K562 (cell line): Measurements from ENCODE around the gene TOP3A. TPM values are rescaled to one million over a fixed set of nuclear protein-coding genes. Genes with fewer than 3 reads are reported as not detected.

Experiments
- ATAC-seq: fragments of 200-7000 bp; cut with Tn5 transposase; 3 replicates; pipeline ENCODE4 v1.9.1; 2020; ENCODE audit warnings: moderate library complexity
- BruUV-seq: library from RNA; stranded (reverse); fragments of 400-500 nt; replicated peaks from 2 replicates; lab custom pipeline; 2021; lab: Mats Ljungman, UMichigan
- CTCF ChIA-PET: fragments of 300-600 bp; formaldehyde crosslinking; extraction: SDS; loops from one replicate; lab custom pipeline; 2021; ENCODE audit warnings: low intra/inter-chr PET ratio; lab: Yijun Ruan, JAX
- POLR2A ChIA-PET: fragments of 300-600, 350-650 bp; sonication (Branson Sonifier 250); formaldehyde crosslinking; extraction: SDS; loops from one replicate; lab custom pipeline; 2021; ENCODE audit warnings: antibody characterized with exemption, inconsistent platforms; lab: Yijun Ruan, JAX
- DNase-seq, 4 experiments: peaks; one replicate each; pipeline versions ENCODE4 v3.0.0 to v3.0.0-alpha.2; 2011 to 2018; ENCODE audit warnings: low spot score in 3 of 4, mixed read lengths in 3 of 4; ENCODE audit errors: extremely low read depth in 1 of 4
- FAIRE-seq: peaks from 2 replicates; lab custom pipeline; 2011; peaks lifted over from hg19 to GRCh38; lab: Jason Lieb, UNC
- H2AFZ ChIP-seq: 2 replicates; pipeline ENCODE4 v1.6.0; 2011; ENCODE audit warnings: low read depth, low read length, control low read depth, inconsistent platforms
- H3K27ac ChIP-seq: fragments of 200-600 bp; 3 replicates; pipeline ENCODE4 v1.8.0; 2011; ENCODE audit warnings: low read depth, mild to moderate bottlenecking, control low read depth, inconsistent platforms, low read length, moderate library complexity, mixed read lengths; ENCODE audit errors: extremely low read depth
- H3K27me3 ChIP-seq, 2 experiments: fragments of 300-600 bp in 1 of 2; 2 replicates in 1 of 2; 3 replicates in 1 of 2; pipeline versions ENCODE4 v1.6.0 to v1.8.0; 2011; ENCODE audit warnings: inconsistent platforms in 2 of 2, low read length in 2 of 2, mild to moderate bottlenecking in 1 of 2, mixed read lengths in 1 of 2, moderate library complexity in 1 of 2; ENCODE audit not compliant: control insufficient read depth in 2 of 2, insufficient read depth in 2 of 2
- H3K36me3 ChIP-seq: fragments of 300-600 bp; 3 replicates; pipeline ENCODE4 v1.8.0; 2011; ENCODE audit warnings: mild to moderate bottlenecking, low read length, inconsistent platforms; ENCODE audit not compliant: control insufficient read depth, insufficient read depth
- H3K4me1 ChIP-seq, 2 experiments: fragments of 200-600 bp in 1 of 2; replicated peaks in 1 of 2; 2 replicates in 1 of 2; 3 replicates in 1 of 2; pipeline versions ENCODE4 v1.5.1 to v1.8.0; 2011; ENCODE audit warnings: inconsistent platforms in 2 of 2, low read length in 2 of 2, mild to moderate bottlenecking in 1 of 2, mixed read lengths in 1 of 2, moderate library complexity in 1 of 2; ENCODE audit not compliant: control insufficient read depth in 2 of 2, insufficient read depth in 2 of 2
- H3K4me2 ChIP-seq: 2 replicates; pipeline ENCODE4 v1.6.1; 2011; ENCODE audit warnings: low read length, control low read depth, inconsistent platforms, mixed read lengths; ENCODE audit not compliant: insufficient read depth
- H3K4me3 ChIP-seq: fragments of 200-600 bp; sonication (generic), shearing (Covaris generic); 2 replicates; pipeline ENCODE4 v1.5.1; 2016; ENCODE audit warnings: control low read depth, inconsistent platforms
- H3K79me2 ChIP-seq: fragments of 200-600 bp; 3 replicates; pipeline ENCODE4 v1.8.0; 2011; ENCODE audit warnings: low read length, inconsistent platforms; ENCODE audit not compliant: control insufficient read depth, insufficient read depth
- H3K9ac ChIP-seq, 2 experiments: 2 replicates each; pipeline versions ENCODE4 v1.6.0 to v1.6.1; 2011; ENCODE audit warnings: low read depth in 2 of 2, low read length in 2 of 2, control low read depth in 1 of 2, inconsistent platforms in 1 of 2, mild to moderate bottlenecking in 1 of 2, mixed read lengths in 1 of 2; ENCODE audit not compliant: insufficient read depth in 1 of 2
- H3K9me1 ChIP-seq: one replicate; pipeline ENCODE4 v1.6.0; 2011; ENCODE audit warnings: inconsistent platforms, mild to moderate bottlenecking, low read length, moderate library complexity; ENCODE audit not compliant: control insufficient read depth, insufficient read depth
- H3K9me3 ChIP-seq: replicated peaks from 2 replicates; pipeline ENCODE4 v1.5.1; 2011; ENCODE audit warnings: low read depth, low read length, inconsistent platforms; ENCODE audit not compliant: control insufficient read depth, insufficient read depth
- H4K20me1 ChIP-seq: replicated peaks from 2 replicates; pipeline ENCODE4 v1.6.1; 2011; ENCODE audit warnings: low read length, inconsistent platforms, mixed read lengths; ENCODE audit not compliant: control insufficient read depth, insufficient read depth
- BRCA1 ChIP-seq, 2 experiments: fragments of 450-650 bp in 1 of 2; sonication (generic) in 1 of 2; formaldehyde crosslinking in 1 of 2; IDR thresholded peaks; 2 replicates each; pipeline versions ENCODE4 v1.5.0 to v1.6.1; 2017 to 2020; ENCODE audit warnings: mild to moderate bottlenecking in 1 of 2, missing genetic modification reagents in 1 of 2
- MBD1 ChIP-seq: fragments of 250-450 bp; sonication (Bioruptor Pico); IDR thresholded peaks from 2 replicates; pipeline ENCODE4 v1.8.0; 2022; ENCODE audit warnings: inconsistent platforms
- NUFIP1 ChIP-seq: fragments of 450-650 bp; IDR thresholded peaks from 2 replicates; pipeline ENCODE4 v1.6.1; 2018; ENCODE audit not compliant: partially characterized antibody
- RFX1 ChIP-seq: fragments of 450-650 bp; IDR thresholded peaks from 2 replicates; pipeline ENCODE4 v1.6.1; 2016; ENCODE audit warnings: mild to moderate bottlenecking, moderate library complexity
- ZNF384 ChIP-seq: IDR thresholded peaks from 2 replicates; pipeline ENCODE4 v1.6.1; 2012; ENCODE audit warnings: low read depth, low read length, improper control_type of control experiment
- WGBS: fragments of 100-300 bp; shearing (Covaris generic); methylation state at CpG from one replicate; pipeline ENCODE4 v1.1.6; 2016; ENCODE audit warnings: low coverage, mixed read lengths; ENCODE audit not compliant: insufficient coverage; ENCODE audit errors: missing lambda C conversion rate; 5-methylcytosine and 5-hydroxymethylcytosine counted together
- in situ Hi-C: fragments of 300-500 bp; cut with MboI; formaldehyde crosslinking; loops from 4 replicates; pipeline ENCODE4 v1.15.0; 2018; ENCODE audit warnings: inconsistent platforms, mixed read lengths
- intact Hi-C: fragments of 100-400 bp; cut with micrococcal nuclease; formaldehyde crosslinking; loops from 2 replicates; pipeline ENCODE4 v1.14.2; 2022
- polyA plus RNA-seq, 8 experiments: library from polyadenylated mRNA; depleted of rRNA in 4 of 8; stranded (reverse) in 5 of 8; unstranded in 3 of 8; fragments of >200 nt; fragmentation: Nextera tagmentation in 2 of 8; fragmentation: Illumina TruSeq in 1 of 8; extraction: Ambion mirVana in 2 of 8; extraction: Trizol in 1 of 8; gene quantifications; 2 replicates each; pipeline versions ENCODE4 v1.2.1 to v1.2.3, GENCODE V29; 2011 to 2014; ENCODE audit warnings: inconsistent platforms in 1 of 8, missing spikeins in 1 of 8
- total RNA-seq, 7 experiments: library from RNA; depleted of rRNA in 6 of 7; stranded (reverse); fragments of >200 nt in 6 of 7; fragmentation: Illumina TruSeq in 2 of 7; extraction: Trizol in 2 of 7; gene quantifications; 2 replicates each; pipeline versions ENCODE4 v1.2.1 to v1.2.3, GENCODE V29; 2011 to 2021; ENCODE audit warnings: low replicate concordance in 1 of 7

The TOP3A gene
- total and polyA plus RNA-seq, 9 of the 15 experiments (the other 6 are each of a cell fraction or from before 2014, with no cell fraction given) = 5.2 to 49.7 (median 24.7) TPM

- Histone ChIP-seq H3K79me2 (peaks cover 4% of the 10 kb centered on the region; the same call in 2 of the 3 replicates), H3K9ac (peak overlapping the region in 1 of 2 experiments; percentile 17; a peak in 1 of 4 replicates), H3K9me3 (no peaks in the 10 kb centered on the region), H3K27me3 (no peaks in the 10 kb centered on the region), H2AFZ (no peak overlapping the region), H3K4me3 (no peak overlapping the region), H4K20me1 (no peaks in the 10 kb centered on the region), H3K4me2 (no peak overlapping the region), H3K9me1 (no peaks in the 10 kb centered on the region), H3K36me3 (no peaks in the 10 kb centered on the region), H3K27ac (no peak overlapping the region), H3K4me1 (peaks cover 0 to 35% of the 10 kb centered on the region in 2 experiments; a peak in 3 of 5 replicates)
- POLR2A ChIA-PET = interaction anchor here (0.8 to 1.1 kb wide), 2 partner anchors 15 to 28 kb away, joined by 3 to 4 read pairs; partner anchors contain the start of gene FLII
- intact Hi-C loops (no loop called here), in situ Hi-C loops (no loop called here)
- no peak for FAIRE-seq
- ATAC-seq = no peak
- BruUV-seq = no TSS peak
- peak; percentile 36; the same call in 1 of the 2 replicates for TF ChIP-seq RFX1
- no peak for TF ChIP-seq NUFIP1
- no peak for TF ChIP-seq BRCA1 (IDR thresholded peaks at IDR 0.05)
- no peak for TF ChIP-seq BRCA1 (CRISPR knock-in tag; IDR thresholded peaks at IDR 0.05)
- TF ChIP-seq MBD1 (CRISPR knock-in tag) = no peak
- TF ChIP-seq ZNF384 = no peak
- no peak for DNase-seq
- CTCF ChIA-PET = interaction anchor here (1.2 kb wide), 1 partner anchor 91 kb away, joined by 4 read pairs; no protein-coding TSS in a partner anchor
- 54% methylated on average over 7 of the region's 9 CpGs for WGBS
Observed at GRCh38 chr17:18231164-18231563, 83.6 kb downstream of the TOP3A start.
